KMS-11 (cell line): Measurements from ENCODE around the gene CEP57.

Source experiments
- H2AFZ ChIP-seq: fragments of 200-600 bp; sonication (generic); 2 replicates; pipeline ENCODE4 v1.6.1; 2016; ENCODE audit warnings: antibody characterized with exemption, mixed run types, low read depth
- H3K27ac ChIP-seq: fragments of 200-600 bp; sonication (generic); 2 replicates; pipeline ENCODE4 v1.6.1; 2016; ENCODE audit warnings: mild to moderate bottlenecking, mixed run types
- H3K27me3 ChIP-seq: fragments of 200-600 bp; sonication (generic); 2 replicates; pipeline ENCODE4 v1.6.1; 2017; ENCODE audit warnings: mild to moderate bottlenecking, low read depth, mixed run types, moderate library complexity; ENCODE audit not compliant: insufficient read depth
- H3K36me3 ChIP-seq: fragments of 200-600 bp; sonication (generic); 2 replicates; pipeline ENCODE4 v1.6.1; 2017; ENCODE audit warnings: mild to moderate bottlenecking, mixed run types; ENCODE audit not compliant: insufficient read depth
- H3K4me1 ChIP-seq: fragments of 200-600 bp; sonication (generic); 2 replicates; pipeline ENCODE4 v1.6.1; 2016; ENCODE audit warnings: mild to moderate bottlenecking, low read depth, mixed run types; ENCODE audit not compliant: poor library complexity, severe bottlenecking
- H3K4me2 ChIP-seq: fragments of 200-600 bp; sonication (generic); 2 replicates; pipeline ENCODE4 v1.7.0; 2016; ENCODE audit warnings: mild to moderate bottlenecking, mixed run types
- H3K4me3 ChIP-seq: fragments of 200-600 bp; sonication (generic); IDR thresholded peaks from 2 replicates; pipeline ENCODE4 v1.6.1; 2017; ENCODE audit warnings: low read depth, low read length, mixed read lengths; ENCODE audit not compliant: insufficient read depth
- H3K79me2 ChIP-seq: fragments of 200-600 bp; sonication (generic); 2 replicates; pipeline ENCODE4 v1.6.1; 2016; ENCODE audit warnings: low read depth, mixed run types; ENCODE audit not compliant: insufficient read depth
- H3K9ac ChIP-seq: fragments of 200-600 bp; sonication (generic); 2 replicates; pipeline ENCODE4 v1.6.1; 2016; ENCODE audit warnings: mild to moderate bottlenecking, mixed run types
- H4K20me1 ChIP-seq: fragments of 200-600 bp; sonication (generic); 2 replicates; pipeline ENCODE4 v1.6.1; 2016; ENCODE audit warnings: mild to moderate bottlenecking, mixed run types; ENCODE audit not compliant: insufficient read depth
- TF ChIP-seq, protein P1 (sequence below): fragments of 200-600 bp; sonication (generic); conservative IDR thresholded peaks from 2 replicates; pipeline ENCODE4 v1.6.1; 2017; ENCODE audit warnings: low read depth, mild to moderate bottlenecking, antibody characterized with exemption, low read length, moderate library complexity, mixed read lengths

The CEP57 gene

GRCh38 chr11:95792200-95792599 lies 1.9 kb downstream of the CEP57 start:
- Histone ChIP-seq H4K20me1 (no peaks in the 10 kb centered on the region), H3K9ac (no peak overlapping the region), H3K27me3 (no peaks in the 10 kb centered on the region), H3K36me3 (no peaks in the 10 kb centered on the region), H3K79me2 (peaks cover 48% of the 10 kb centered on the region), H3K4me1 (peaks cover 20% of the 10 kb centered on the region), H3K4me3 (no peak overlapping the region), H2AFZ (no peak overlapping the region), H3K27ac (no peak overlapping the region), H3K4me2 (peak overlapping the region; percentile 82; the same call in 1 of the 2 replicates)
- TF ChIP-seq, protein P1, sequence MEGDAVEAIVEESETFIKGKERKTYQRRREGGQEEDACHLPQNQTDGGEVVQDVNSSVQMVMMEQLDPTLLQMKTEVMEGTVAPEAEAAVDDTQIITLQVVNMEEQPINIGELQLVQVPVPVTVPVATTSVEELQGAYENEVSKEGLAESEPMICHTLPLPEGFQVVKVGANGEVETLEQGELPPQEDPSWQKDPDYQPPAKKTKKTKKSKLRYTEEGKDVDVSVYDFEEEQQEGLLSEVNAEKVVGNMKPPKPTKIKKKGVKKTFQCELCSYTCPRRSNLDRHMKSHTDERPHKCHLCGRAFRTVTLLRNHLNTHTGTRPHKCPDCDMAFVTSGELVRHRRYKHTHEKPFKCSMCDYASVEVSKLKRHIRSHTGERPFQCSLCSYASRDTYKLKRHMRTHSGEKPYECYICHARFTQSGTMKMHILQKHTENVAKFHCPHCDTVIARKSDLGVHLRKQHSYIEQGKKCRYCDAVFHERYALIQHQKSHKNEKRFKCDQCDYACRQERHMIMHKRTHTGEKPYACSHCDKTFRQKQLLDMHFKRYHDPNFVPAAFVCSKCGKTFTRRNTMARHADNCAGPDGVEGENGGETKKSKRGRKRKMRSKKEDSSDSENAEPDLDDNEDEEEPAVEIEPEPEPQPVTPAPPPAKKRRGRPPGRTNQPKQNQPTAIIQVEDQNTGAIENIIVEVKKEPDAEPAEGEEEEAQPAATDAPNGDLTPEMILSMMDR: no peak

DNA sequence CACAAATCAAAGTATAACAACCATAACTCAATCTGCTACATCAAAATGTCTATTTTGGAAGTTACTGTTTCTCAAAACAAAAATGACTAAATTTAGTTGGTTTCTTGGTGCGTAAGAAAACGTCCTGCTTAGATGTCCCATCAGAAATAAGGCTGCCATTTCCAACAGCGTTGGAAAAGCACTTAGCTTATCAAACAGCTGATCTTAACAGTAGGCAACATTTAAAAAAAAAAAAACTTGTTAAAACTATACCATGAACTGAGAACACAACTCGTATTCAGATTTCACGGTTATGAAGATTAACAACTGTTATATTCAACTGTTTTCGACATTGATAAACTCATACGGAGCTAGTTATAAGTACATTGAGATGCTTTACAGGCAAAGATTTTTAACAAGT lies 2.4 kb downstream of the CEP57 start:
- Histone ChIP-seq H3K27ac (no peak overlapping the region), H3K79me2 (peaks cover 43% of the 10 kb centered on the region), H3K9ac (no peak overlapping the region), H3K27me3 (no peaks in the 10 kb centered on the region), H2AFZ (no peak overlapping the region), H4K20me1 (no peaks in the 10 kb centered on the region), H3K36me3 (no peaks in the 10 kb centered on the region), H3K4me3 (no peak overlapping the region), H3K4me2 (no peak overlapping the region), H3K4me1 (peaks cover 19% of the 10 kb centered on the region)
- TF ChIP-seq, protein P1: no peak

DNA sequence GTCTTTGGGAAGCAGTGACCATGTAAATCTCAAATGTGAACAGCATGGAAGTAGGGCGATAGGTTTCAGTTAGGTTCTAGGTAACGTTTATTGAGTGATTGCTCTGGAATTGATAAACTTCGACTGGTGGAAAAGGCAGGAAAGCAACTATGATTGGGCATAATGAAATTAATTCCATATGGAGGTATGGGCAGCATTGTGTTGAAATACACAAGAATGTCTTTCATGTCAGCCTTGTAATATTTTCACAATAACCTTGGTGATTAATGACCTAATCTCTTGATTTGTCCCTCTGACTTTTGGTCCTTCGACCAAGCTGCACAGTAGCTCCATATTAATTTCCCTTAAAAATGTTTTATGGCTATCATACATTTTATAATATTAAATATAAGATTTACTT lies 2.8 kb downstream of the CEP57 start:
- H3K4me2 ChIP-seq: no peak overlapping the region
- no peaks in the 10 kb centered on the region for H3K27me3 ChIP-seq
- H3K27ac ChIP-seq: no peak overlapping the region
- peaks cover 15% of the 10 kb centered on the region for H3K4me1 ChIP-seq
- TF ChIP-seq, protein P1: no peak
- H4K20me1 ChIP-seq: no peaks in the 10 kb centered on the region
- H3K4me3 ChIP-seq: no peak overlapping the region
- H3K36me3 ChIP-seq: no peaks in the 10 kb centered on the region
- H3K9ac ChIP-seq: no peak overlapping the region
- no peak overlapping the region for H2AFZ ChIP-seq
- peaks cover 39% of the 10 kb centered on the region for H3K79me2 ChIP-seq

- Histone ChIP-seq H2AFZ (no peak overlapping the region), H3K79me2 (peaks cover 32% of the 10 kb centered on the region), H3K9ac (no peak overlapping the region), H3K27ac (no peak overlapping the region), H3K4me2 (no peak overlapping the region), H3K27me3 (no peaks in the 10 kb centered on the region), H3K4me1 (peaks cover 11% of the 10 kb centered on the region), H3K36me3 (no peaks in the 10 kb centered on the region), H3K4me3 (no peak overlapping the region), H4K20me1 (no peaks in the 10 kb centered on the region)
- TF ChIP-seq, protein P1: no peak
Observed at GRCh38 chr11:95794086-95794485, 3.8 kb downstream of the CEP57 start.
